WTC11 (cell line): ENCODE data around the gene C6orf52. TPM values are rescaled to one million over a fixed set of nuclear protein-coding genes. Genes with fewer than 3 reads are reported as not detected.

Experiments used
- total RNA-seq: library from RNA; stranded (reverse); gene quantifications from 3 replicates; pipeline ENCODE4 v1.2.3, GENCODE V29; 2021

Gene C6orf52
- total RNA-seq, 1 experiment from 2014 or later, result 0.42 TPM

Other genes starting within 250 kb of the C6orf52 start
- gene GCNT2, start 173.3 kb downstream of the C6orf52 start, total RNA-seq, result 51.2 to 66.7 TPM (median 62.7 TPM) in 3 replicates
- 24.8 to 30.4 TPM (median 24.9 TPM) in 3 replicates for gene PAK1IP1, start 356 bp upstream of the C6orf52 start, total RNA-seq
- gene TMEM14C, start 28.5 kb upstream of the C6orf52 start, total RNA-seq, result 103 to 122 TPM (median 119 TPM) in 3 replicates
- gene TMEM14B, start 53.2 kb upstream of the C6orf52 start, total RNA-seq, result 72.7 to 82.9 TPM (median 78.0 TPM) in 3 replicates
- 0.07 to 0.21 TPM (median 0.16 TPM) in 3 replicates for gene MAK, start 143.9 kb upstream of the C6orf52 start, total RNA-seq
- gene GCM2, start 187.4 kb upstream of the C6orf52 start, total RNA-seq, result 0.07 to 0.09 TPM in 2 of 3 replicates, not detected in the other
- gene SYCP2L, start 192.4 kb upstream of the C6orf52 start, total RNA-seq, result 5.4 to 6.7 TPM (median 6.3 TPM) in 3 replicates